SK-N-MC (cell line): ENCODE results near the gene TSPAN1.

Source experiments
- DNase-seq: peaks from one replicate; pipeline ENCODE4 v3.0.0-alpha.2; 2011; ENCODE audit warnings: low read depth, low spot score
- H3K27ac ChIP-seq: fragments of 200-600 bp; sonication (generic); 2 replicates; pipeline ENCODE4 v1.5.1; 2016; ENCODE audit warnings: mixed run types
- H3K36me3 ChIP-seq: fragments of 200-600 bp; sonication (generic); 2 replicates; pipeline ENCODE4 v1.6.1; 2017; ENCODE audit warnings: antibody characterized with exemption, low read length, mixed read lengths; ENCODE audit not compliant: insufficient read depth
- H3K4me3 ChIP-seq: fragments of 200-600 bp; sonication (generic); 2 replicates; pipeline ENCODE4 v1.5.1; 2016
- H3K9ac ChIP-seq: fragments of 200-600 bp; sonication (generic); 2 replicates; pipeline ENCODE4 v1.8.0; 2017; ENCODE audit warnings: mixed run types, mixed read lengths; ENCODE audit not compliant: insufficient read length
- H3K9me3 ChIP-seq: fragments of 200-600 bp; sonication (generic); 2 replicates; pipeline ENCODE4 v1.6.1; 2017; ENCODE audit warnings: low read depth, mild to moderate bottlenecking, antibody characterized with exemption, low read length, moderate library complexity, mixed read lengths
- EZH2 ChIP-seq: fragments of 200-600 bp; sonication (generic); IDR thresholded peaks from one replicate; pipeline ENCODE4 v1.6.1; 2017; ENCODE audit warnings: antibody characterized with exemption
- FOXP2 ChIP-seq: optimal IDR thresholded peaks from 2 replicates; pipeline ENCODE3; 2011; ENCODE audit warnings: mild to moderate bottlenecking, moderate library complexity; ENCODE audit not compliant: insufficient read depth; ENCODE audit errors: extremely low read length, control extremely low read depth
- POLR2AphosphoS5 ChIP-seq: IDR thresholded peaks from 2 replicates; pipeline ENCODE4 v1.6.1; 2012; ENCODE audit warnings: mild to moderate bottlenecking, low read depth, low read length, borderline replicate concordance

TSPAN1 gene

DNA sequence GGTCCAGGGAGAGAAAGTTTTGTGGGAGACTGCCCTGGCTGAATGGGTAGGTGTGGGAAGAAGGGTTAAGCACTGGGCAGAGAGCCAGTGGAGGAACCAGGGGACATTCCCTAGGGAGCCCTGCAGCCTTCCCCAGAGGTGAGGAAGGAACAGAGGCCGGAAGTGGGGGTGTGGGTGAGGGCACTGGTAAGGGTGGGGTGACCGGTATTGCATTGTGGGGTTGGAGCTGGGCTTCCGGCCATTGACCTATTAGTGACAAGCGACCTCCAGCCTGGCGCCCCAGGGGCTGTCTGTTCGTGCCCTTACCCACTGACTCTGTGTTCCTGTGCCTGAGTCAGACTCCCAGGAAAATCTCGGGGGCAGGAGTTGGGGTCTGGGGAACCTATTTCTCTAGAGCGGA, 3.5 kb upstream of the TSPAN1 start:
- no peak overlapping the region for H3K9ac ChIP-seq
- no peak overlapping the region for H3K4me3 ChIP-seq
- H3K36me3 ChIP-seq: no peaks in the 10 kb centered on the region
- H3K9me3 ChIP-seq: no peaks in the 10 kb centered on the region
- DNase-seq: no peak
- no peak overlapping the region for H3K27ac ChIP-seq
- no peak for TF ChIP-seq POLR2AphosphoS5
- TF ChIP-seq EZH2: no peak
- TF ChIP-seq FOXP2: no peak

DNA sequence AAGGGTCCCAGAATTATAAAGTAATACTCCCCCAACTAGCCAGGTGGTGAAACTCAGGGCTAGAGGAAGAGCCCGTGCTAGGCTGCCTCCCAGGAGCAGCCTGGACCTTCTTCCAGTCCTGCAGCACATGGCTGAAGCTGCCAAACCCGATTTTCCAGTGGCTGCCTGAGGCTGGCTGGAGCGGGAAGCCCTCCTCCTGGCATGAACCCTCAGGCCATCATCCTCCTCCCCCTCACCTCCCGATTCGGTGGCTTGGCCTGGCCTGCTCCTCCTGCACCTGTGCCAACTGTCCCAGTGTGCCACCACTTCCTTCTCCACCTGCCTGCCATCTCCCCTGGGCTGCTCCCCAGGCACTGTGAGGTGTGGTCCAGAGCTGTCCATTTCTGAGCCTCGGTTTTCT, 3.0 kb upstream of the TSPAN1 start:
- no peaks in the 10 kb centered on the region for H3K9me3 ChIP-seq
- no peak for DNase-seq
- no peaks in the 10 kb centered on the region for H3K36me3 ChIP-seq
- no peak overlapping the region for H3K4me3 ChIP-seq
- no peak overlapping the region for H3K27ac ChIP-seq
- TF ChIP-seq FOXP2 (no peak), EZH2 (no peak), POLR2AphosphoS5 (no peak)
- no peak overlapping the region for H3K9ac ChIP-seq

DNA sequence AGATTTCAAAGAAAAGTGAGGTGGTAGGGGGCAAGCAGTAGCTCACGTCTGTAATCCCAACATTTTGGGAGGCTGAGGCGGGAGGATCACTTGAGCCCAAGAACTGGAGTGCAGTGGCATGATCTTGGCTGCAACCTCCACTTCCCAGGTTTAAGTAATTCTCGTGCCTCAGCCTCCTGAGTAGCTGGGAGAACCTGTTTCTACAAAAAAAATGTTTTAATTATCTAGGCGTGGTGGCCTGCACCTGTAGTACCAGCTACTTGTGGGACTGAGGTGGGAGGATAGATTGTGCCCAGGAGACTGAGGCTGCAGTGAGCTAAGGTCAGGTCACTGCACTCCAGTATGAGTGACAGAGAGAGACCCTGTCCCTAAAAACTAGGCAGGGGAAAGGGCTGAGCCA, 2.6 kb upstream of the TSPAN1 start:
- Histone ChIP-seq H3K36me3 (no peaks in the 10 kb centered on the region), H3K27ac (no peak overlapping the region), H3K9ac (no peak overlapping the region), H3K9me3 (no peaks in the 10 kb centered on the region), H3K4me3 (no peak overlapping the region)
- no peak for DNase-seq
- TF ChIP-seq EZH2 (no peak), FOXP2 (no peak), POLR2AphosphoS5 (no peak)

DNA sequence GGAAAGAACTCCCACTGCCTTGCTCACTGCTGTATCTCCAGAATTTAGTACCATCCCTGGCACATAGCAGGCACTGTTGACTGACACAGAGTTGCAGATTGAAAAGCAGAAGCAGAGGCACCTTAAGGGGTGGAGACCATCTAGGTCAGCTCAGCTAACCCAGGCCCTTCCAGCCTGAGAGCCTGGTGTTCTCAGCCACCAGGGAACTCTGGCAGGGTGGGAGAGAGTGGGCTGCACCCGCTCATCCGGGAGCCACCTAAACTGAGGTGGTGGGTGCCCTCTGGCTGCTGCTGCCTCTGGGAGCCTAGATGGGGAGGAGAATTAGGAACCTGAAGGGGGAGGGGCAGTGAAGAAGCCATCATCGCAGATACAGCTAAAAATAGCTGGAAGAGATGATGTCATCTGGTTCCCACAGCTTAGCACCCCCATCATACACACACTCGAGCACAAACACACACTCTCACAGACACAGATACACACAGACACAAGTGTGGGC, 1.5 kb upstream of the TSPAN1 start:
- TF ChIP-seq FOXP2 (no peak), POLR2AphosphoS5 (no peak), EZH2 (no peak)
- H3K4me3 ChIP-seq: no peak overlapping the region
- H3K27ac ChIP-seq: no peak overlapping the region
- DNase-seq: no peak
- H3K36me3 ChIP-seq: no peaks in the 10 kb centered on the region
- no peak overlapping the region for H3K9ac ChIP-seq
- no peaks in the 10 kb centered on the region for H3K9me3 ChIP-seq

DNA sequence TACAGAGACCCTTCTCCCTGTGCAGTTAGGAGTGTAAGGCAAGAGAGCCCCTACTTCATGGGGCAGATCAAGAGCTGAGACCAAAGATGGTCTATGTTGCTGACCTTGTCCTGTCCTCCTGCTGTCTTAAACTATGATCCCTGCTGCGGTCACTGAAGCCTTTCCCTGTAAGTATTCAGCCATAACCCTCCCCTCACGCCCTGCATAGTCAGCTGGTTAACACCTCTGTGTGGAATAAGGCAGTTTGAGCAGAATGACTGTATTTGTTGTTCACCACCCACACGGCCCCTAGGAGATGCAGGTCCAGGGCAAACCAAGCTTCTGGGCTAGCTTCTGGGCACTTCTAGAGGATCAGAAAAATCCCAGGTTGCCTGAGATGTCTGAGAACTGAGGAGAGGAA, 356 bp downstream of the TSPAN1 start:
- Histone ChIP-seq H3K4me3 (no peak overlapping the region), H3K9me3 (no peaks in the 10 kb centered on the region), H3K9ac (no peak overlapping the region), H3K27ac (no peak overlapping the region), H3K36me3 (no peaks in the 10 kb centered on the region)
- TF ChIP-seq FOXP2: no peak
- no peak for TF ChIP-seq POLR2AphosphoS5
- TF ChIP-seq EZH2: no peak
- DNase-seq: no peak

DNA sequence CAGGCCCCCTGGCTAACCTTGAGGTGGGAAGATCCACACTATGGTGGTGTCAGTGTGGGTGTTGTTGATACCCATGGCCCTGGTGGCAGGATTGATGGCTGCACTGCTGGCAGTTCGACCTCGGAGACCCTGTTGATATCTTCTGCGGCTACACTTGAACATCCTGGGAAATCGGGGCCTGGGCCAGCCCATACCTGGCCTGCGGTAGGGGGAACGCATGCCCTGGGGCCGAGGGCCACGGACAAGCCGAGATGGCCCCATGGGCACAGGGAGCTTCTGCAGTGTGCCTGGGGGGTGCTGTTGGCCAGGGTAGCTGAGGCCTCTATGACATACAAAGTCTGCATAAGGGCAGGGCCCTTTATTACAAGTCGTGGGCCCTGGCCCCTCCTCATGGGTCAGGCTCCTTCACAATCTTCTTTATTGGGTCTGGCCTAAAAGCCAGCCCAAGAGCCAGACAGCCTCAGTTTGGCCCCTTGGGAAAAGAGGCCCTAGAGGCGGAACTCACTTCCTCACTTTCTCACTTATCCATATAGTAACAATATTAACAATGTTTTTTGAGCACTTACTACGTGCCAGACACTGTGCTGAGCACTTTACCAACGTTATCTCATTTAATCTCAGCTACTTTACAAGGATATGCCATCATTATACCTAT, 1.5 kb downstream of the TSPAN1 start, which contains the start of gene P3R3URF:
Gene P3R3URF (minus strand): TSS at position 278 of the 655 bp plus-strand sequence. CDS start 17 bp downstream, at position 261.
- Histone ChIP-seq H3K27ac (no peak within 1 kb of the TSS), H3K9me3 (no peaks in the 10 kb centered on the region), H3K9ac (no peak within 1 kb of the TSS), H3K36me3 (no peaks in the 10 kb centered on the region), H3K4me3 (no peak within 1 kb of the TSS)
- no peak for DNase-seq
- TF ChIP-seq FOXP2 (no peak), EZH2 (no peak), POLR2AphosphoS5 (no peak)

DNA sequence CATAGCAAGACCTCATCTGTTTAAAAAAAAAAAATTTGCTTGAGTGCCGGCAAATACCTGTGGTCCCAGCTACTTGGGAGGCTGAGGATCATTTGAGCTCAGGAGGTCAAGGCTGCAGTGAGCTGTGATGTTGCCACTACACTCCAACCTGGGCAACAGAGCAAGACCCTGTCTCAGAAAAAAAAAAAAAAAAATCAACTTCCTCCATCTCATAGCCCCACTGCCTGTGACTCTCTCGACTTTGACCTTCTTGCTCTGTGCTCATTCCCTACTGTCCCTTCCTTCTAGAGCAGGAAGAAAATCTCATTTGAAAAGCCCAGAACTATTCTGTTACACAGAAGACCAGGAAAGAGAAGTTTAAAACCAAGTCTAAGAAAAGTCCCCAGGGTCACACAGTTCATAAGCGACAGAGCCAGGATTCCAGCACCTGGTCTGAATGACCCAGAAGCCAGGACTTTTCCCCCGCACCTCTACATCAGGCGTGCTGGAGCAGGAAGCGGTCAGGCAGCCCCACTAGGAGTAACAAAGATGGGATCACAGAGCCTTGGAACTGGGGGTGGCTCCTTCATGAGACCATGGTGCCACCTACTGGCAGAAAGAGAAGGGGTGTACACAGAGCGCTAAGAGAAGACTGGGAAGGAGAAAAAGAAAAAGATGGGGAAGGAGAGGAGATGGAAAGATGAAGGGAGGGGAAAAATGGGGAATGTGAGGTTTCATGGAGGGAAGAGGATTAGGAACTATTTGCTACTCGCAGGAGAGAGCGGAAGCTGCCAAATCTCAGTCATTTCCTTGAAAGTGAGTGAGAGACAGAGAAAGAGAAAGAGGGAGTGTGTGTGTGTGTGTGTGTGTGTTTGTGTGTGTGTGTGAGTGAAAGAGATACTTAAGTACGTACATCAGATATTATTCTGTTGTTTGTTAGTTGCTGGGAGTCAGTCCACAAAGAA, 4.5 kb downstream of the TSPAN1 start:
- Histone ChIP-seq H3K36me3 (no peaks in the 10 kb centered on the region), H3K4me3 (no peak overlapping the region), H3K27ac (no peak overlapping the region), H3K9me3 (no peaks in the 10 kb centered on the region), H3K9ac (no peak overlapping the region)
- DNase-seq: peak; percentile 42
- TF ChIP-seq EZH2 (no peak), FOXP2 (no peak), POLR2AphosphoS5 (no peak)

DNA sequence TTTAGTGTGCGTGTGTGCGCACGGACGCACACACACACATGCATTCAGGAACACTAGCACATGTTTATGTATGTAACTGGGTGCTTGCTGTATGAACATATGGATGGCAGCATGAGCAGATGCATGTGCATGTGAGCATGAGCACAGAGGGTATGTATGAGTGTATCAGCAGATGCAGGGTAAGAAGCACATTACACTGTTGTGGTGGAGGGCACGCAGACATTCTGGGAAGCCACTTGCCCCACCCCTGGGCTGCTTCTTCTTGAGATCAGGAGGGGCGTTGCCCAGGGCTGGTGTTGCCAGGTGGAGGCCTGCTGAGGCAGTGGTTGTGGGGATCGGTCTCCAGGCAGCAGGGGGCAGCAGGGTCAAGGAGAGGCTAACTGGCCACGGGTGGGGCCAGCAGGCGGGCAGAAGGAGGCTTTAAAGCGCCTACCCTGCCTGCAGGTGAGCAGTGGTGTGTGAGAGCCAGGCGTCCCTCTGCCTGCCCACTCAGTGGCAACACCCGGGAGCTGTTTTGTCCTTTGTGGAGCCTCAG, 5.3 kb downstream of the TSPAN1 start:
- Histone ChIP-seq H3K36me3 (no peaks in the 10 kb centered on the region), H3K4me3 (no peak overlapping the region), H3K27ac (no peak overlapping the region), H3K9me3 (no peaks in the 10 kb centered on the region), H3K9ac (no peak overlapping the region)
- no peak for DNase-seq
- TF ChIP-seq POLR2AphosphoS5 (no peak), EZH2 (no peak), FOXP2 (no peak)
